Body of pancreas (tissue), 4 donors: ENCODE measurements around the gene CAMSAP1.

ENCODE experiments used
- POLR2A ChIP-seq, 3 donors: fragments of 450-650 bp; IDR thresholded peaks; one replicate each; pipeline ENCODE4 v1.6.1; 2016; ENCODE audit warnings: antibody characterized with exemption in 3 of 3, mild to moderate bottlenecking in 2 of 3
- TF ChIP-seq, protein P1 (sequence below), 7 experiments: fragments of 450-650 bp in 4 of 7; fragments of 200-600 bp in 3 of 7; sonication (generic) in 3 of 7; IDR thresholded peaks; one replicate each; pipeline ENCODE4 v1.5.1; 2016 to 2019; ENCODE audit warnings: antibody characterized with exemption in 7 of 7

DNA sequence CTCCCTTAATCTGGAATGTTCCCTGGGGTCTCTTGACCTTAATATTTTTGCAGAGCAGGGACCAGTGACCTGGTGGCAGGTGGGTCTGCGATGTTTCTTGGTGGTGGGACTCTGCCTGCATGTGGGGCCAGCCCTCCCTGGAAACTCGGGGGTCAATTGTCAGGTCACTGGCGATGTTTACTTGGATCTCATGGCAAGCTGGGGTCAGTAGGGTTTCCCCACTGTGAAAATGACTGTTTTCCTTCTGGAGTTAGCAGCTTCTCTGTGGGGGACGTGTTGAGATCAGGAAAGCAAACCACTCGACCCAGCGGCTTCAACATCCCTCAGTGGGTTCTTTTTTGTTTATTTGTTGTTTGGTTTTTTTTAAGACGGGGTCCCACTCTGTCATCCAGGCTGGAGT is 131.4 kb downstream of the CAMSAP1 start:
- TF ChIP-seq POLR2A (IDR thresholded peaks at IDR 0.05), result no peak
- TF ChIP-seq, protein P1, sequence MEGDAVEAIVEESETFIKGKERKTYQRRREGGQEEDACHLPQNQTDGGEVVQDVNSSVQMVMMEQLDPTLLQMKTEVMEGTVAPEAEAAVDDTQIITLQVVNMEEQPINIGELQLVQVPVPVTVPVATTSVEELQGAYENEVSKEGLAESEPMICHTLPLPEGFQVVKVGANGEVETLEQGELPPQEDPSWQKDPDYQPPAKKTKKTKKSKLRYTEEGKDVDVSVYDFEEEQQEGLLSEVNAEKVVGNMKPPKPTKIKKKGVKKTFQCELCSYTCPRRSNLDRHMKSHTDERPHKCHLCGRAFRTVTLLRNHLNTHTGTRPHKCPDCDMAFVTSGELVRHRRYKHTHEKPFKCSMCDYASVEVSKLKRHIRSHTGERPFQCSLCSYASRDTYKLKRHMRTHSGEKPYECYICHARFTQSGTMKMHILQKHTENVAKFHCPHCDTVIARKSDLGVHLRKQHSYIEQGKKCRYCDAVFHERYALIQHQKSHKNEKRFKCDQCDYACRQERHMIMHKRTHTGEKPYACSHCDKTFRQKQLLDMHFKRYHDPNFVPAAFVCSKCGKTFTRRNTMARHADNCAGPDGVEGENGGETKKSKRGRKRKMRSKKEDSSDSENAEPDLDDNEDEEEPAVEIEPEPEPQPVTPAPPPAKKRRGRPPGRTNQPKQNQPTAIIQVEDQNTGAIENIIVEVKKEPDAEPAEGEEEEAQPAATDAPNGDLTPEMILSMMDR (IDR thresholded peaks at IDR 0.05), result no peak
